ENCODE measurements around the gene NOL12.

DNA sequence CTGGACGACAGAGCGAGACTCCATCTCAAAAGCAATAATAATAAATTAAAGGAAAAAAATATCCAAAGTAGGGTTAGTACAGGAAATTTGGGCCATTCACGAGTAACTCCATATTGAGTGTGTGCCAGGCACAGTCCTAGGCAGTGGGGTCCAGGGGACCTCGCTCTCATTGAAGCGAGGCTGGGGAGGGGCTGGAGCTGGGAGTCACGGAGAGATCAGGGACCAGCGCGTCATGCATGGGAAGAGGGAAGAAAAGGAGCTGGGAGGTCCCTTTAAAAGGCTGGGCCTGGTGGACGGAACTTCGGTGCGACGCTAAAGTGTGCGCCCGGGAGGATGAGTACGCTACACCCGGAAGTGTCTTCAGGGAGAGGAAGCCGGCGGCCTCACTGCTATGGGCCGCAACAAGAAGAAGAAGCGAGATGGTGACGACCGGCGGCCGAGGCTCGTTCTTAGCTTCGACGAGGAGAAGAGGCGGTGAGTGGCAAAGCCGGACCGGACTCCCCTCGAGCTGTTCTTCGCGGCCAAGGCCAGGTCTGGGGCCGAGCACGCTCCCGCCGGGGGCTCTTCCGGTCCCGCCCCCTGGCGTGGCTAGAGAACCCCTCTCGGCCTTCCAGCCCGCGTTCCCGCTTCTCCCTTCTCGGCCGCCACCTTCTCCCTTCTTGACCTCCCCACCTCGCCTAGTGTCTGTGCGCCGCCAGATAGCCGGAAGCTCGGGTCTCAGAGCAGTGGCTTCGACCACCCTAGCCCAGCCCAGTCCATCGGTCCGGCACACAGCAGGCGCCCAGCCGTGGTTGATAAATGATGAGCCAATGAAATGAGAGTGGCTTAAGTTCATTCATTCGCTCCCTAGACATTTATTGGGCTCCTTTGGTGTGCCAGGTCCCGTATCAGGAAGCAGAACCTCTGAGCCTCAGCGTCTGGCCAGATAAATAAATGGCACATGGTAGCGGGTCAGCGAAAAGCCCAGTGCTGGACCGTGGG is at the start of gene NOL12:
- no peak for TF ChIP-seq EZH2 (IDR thresholded peaks at IDR 0.05; ENCODE audit: borderline replicate concordance, insufficient read depth, low read length, poor library complexity, severe bottlenecking)
- peak; percentile 24 for TF ChIP-seq RAD21 (conservative IDR thresholded peaks at IDR 0.05)
